ENCODE data around the gene PORCN. TPM values are rescaled to one million over a fixed set of nuclear protein-coding genes. Genes with fewer than 3 reads are reported as not detected.

The PORCN gene
- total and polyA plus RNA-seq, 2 donors (not counting 3 experiments of a cell fraction or from before 2014, with no cell fraction given) = 7.6 to 21.0 TPM

DNA sequence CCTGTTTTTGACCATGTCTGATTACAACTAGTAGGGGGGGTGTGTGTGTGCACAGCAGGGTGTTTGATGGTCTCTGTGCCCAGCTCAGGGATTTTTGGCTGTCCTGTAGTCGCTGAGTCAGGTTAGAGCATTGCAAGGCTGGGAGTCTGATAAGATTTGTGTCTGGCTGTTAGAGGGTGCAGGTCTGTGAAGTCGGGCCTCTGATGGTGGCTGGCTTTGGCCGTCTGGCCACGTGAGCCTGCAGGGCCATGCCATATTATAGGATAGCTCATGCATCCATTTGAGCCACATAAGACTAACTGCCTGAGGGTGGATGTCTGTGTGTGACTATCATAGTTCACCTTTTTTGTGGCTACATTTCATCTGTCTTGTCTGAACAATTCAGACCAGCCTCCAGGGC, 4.9 kb downstream of the PORCN start:
- H3K4me2 ChIP-seq (ENCODE audit: insufficient read depth, low read length) = no peak overlapping the region
- no peaks in the 10 kb centered on the region for H4K20me1 ChIP-seq (replicated peaks; ENCODE audit: control insufficient read depth, extremely low read depth, insufficient read depth, low read length)
- H3K36me3 ChIP-seq (ENCODE audit: control insufficient read depth in 2 of 2, extremely low read depth in 1 of 2, insufficient read depth in 2 of 2, low read length in 2 of 2) = peaks cover 0 to 5% of the 10 kb centered on the region in 2 experiments
- no peak overlapping the region for H3K9ac ChIP-seq (replicated peaks; ENCODE audit: extremely low read depth, insufficient read depth, low read length)
- no peak for TF ChIP-seq POLR2AphosphoS5 (IDR thresholded peaks at IDR 0.05; ENCODE audit: insufficient read depth, low read depth, low read length)
- TF ChIP-seq GATA2 (IDR thresholded peaks at IDR 0.05; ENCODE audit: insufficient read depth, insufficient read length, low read depth, low read length) = no peak
- no peak for TF ChIP-seq JUN (IDR thresholded peaks at IDR 0.05; ENCODE audit: borderline replicate concordance, insufficient read depth, insufficient read length, low read depth)
- TF ChIP-seq MYC (IDR thresholded peaks at IDR 0.05; ENCODE audit: low read depth, low read length) = no peak
- TF ChIP-seq, protein P1, sequence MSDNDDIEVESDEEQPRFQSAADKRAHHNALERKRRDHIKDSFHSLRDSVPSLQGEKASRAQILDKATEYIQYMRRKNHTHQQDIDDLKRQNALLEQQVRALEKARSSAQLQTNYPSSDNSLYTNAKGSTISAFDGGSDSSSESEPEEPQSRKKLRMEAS (IDR thresholded peaks at IDR 0.05; ENCODE audit: insufficient read depth, insufficient read length) = no peak
- TF ChIP-seq, protein P2, sequence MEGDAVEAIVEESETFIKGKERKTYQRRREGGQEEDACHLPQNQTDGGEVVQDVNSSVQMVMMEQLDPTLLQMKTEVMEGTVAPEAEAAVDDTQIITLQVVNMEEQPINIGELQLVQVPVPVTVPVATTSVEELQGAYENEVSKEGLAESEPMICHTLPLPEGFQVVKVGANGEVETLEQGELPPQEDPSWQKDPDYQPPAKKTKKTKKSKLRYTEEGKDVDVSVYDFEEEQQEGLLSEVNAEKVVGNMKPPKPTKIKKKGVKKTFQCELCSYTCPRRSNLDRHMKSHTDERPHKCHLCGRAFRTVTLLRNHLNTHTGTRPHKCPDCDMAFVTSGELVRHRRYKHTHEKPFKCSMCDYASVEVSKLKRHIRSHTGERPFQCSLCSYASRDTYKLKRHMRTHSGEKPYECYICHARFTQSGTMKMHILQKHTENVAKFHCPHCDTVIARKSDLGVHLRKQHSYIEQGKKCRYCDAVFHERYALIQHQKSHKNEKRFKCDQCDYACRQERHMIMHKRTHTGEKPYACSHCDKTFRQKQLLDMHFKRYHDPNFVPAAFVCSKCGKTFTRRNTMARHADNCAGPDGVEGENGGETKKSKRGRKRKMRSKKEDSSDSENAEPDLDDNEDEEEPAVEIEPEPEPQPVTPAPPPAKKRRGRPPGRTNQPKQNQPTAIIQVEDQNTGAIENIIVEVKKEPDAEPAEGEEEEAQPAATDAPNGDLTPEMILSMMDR (IDR thresholded peaks at IDR 0.05; ENCODE audit: extremely low read depth in 1 of 2, insufficient read depth in 1 of 2, low read depth in 1 of 2, low read length in 2 of 2) = no peak
- no peak for TF ChIP-seq EZH2 (IDR thresholded peaks at IDR 0.05; ENCODE audit: borderline replicate concordance, low read depth, low read length, severe bottlenecking)
- no peak for TF ChIP-seq FOS (IDR thresholded peaks at IDR 0.05; ENCODE audit: borderline replicate concordance, insufficient read depth, low read length)
- TF ChIP-seq POLR2A (IDR thresholded peaks at IDR 0.05; ENCODE audit: low read depth, low read length) = no peak
- no peaks in the 10 kb centered on the region for H3K9me1 ChIP-seq (replicated peaks; ENCODE audit: control insufficient read depth, extremely low read depth, insufficient read depth, low read length)
- BruUV-seq (replicated peaks) = no TSS peak
- no peaks in the 10 kb centered on the region for H3K4me1 ChIP-seq (ENCODE audit: control insufficient read depth, extremely low read depth, insufficient read depth, low read length)
- POLR2A ChIA-PET = no interaction called here
- H3K27me3 ChIP-seq (ENCODE audit: control insufficient read depth in 2 of 2, insufficient read depth in 2 of 2, low read length in 2 of 2) = no peaks in the 10 kb centered on the region
- no peak overlapping the region for H3K27ac ChIP-seq (ENCODE audit: insufficient read depth, low read depth, low read length)
- H3K9me3 ChIP-seq (replicated peaks; ENCODE audit: control insufficient read depth, insufficient read depth, low read length) = no peaks in the 10 kb centered on the region
- no peak overlapping the region for H3K4me3 ChIP-seq (replicated peaks in 1 of 3; ENCODE audit: insufficient read depth in 1 of 3, low read depth in 1 of 3, low read length in 3 of 3)
- dilution Hi-C loops (cut with MboI; ENCODE audit: extremely low pct_ligation_motif_present, low sequenced_read_pairs) (no loop called here), intact Hi-C loops (cut with micrococcal nuclease) (no loop called here)
- CTCF ChIA-PET = no interaction called here
- no peak overlapping the region for H2AFZ ChIP-seq (ENCODE audit: low read depth, low read length)
- DNase-seq (ENCODE audit: low read depth, low spot score) = no peak
- no peak for FAIRE-seq
- H3K79me2 ChIP-seq (ENCODE audit: control insufficient read depth, insufficient read depth, low read length) = no peaks in the 10 kb centered on the region
